ENCODE results near the gene CELF4. TPM values are rescaled to one million over a fixed set of nuclear protein-coding genes. Genes with fewer than 3 reads are reported as not detected.

CELF4 gene
- total and polyA plus RNA-seq, 10 of the 15 experiments (the other 5 are each of a cell fraction or from before 2014, with no cell fraction given): 0.03 to 0.32 TPM; not detected in 8

DNA sequence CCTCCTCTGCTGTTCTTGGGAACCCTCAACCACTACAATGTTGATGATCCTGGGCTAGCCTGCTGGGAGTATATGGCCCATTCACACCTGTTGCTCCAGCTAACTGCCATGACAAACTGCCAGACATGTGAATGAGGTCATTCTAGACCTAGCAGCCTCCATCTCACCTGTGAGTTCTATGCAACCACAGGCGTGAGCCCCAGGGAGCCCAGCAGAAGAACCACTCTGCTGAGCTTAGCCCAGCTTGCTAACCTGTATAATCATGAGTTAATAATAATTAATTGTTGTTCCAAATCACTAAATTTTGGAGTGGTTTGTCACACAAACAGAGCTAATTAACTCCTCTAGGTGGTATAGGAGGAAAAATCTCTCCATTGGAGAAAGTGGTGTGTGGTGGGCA is 24.7 kb upstream of the CELF4 start (continued):
- TF ChIP-seq, protein P1, sequence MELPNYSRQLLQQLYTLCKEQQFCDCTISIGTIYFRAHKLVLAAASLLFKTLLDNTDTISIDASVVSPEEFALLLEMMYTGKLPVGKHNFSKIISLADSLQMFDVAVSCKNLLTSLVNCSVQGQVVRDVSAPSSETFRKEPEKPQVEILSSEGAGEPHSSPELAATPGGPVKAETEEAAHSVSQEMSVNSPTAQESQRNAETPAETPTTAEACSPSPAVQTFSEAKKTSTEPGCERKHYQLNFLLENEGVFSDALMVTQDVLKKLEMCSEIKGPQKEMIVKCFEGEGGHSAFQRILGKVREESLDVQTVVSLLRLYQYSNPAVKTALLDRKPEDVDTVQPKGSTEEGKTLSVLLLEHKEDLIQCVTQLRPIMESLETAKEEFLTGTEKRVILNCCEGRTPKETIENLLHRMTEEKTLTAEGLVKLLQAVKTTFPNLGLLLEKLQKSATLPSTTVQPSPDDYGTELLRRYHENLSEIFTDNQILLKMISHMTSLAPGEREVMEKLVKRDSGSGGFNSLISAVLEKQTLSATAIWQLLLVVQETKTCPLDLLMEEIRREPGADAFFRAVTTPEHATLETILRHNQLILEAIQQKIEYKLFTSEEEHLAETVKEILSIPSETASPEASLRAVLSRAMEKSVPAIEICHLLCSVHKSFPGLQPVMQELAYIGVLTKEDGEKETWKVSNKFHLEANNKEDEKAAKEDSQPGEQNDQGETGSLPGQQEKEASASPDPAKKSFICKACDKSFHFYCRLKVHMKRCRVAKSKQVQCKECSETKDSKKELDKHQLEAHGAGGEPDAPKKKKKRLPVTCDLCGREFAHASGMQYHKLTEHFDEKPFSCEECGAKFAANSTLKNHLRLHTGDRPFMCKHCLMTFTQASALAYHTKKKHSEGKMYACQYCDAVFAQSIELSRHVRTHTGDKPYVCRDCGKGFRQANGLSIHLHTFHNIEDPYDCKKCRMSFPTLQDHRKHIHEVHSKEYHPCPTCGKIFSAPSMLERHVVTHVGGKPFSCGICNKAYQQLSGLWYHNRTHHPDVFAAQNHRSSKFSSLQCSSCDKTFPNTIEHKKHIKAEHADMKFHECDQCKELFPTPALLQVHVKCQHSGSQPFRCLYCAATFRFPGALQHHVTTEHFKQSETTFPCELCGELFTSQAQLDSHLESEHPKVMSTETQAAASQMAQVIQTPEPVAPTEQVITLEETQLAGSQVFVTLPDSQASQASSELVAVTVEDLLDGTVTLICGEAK (IDR thresholded peaks at IDR 0.05; ENCODE audit: borderline replicate concordance): no peak
- TF ChIP-seq LARP7 (IDR thresholded peaks at IDR 0.05) (no peak), FOXK2 (IDR thresholded peaks at IDR 0.05) (no peak), HDAC6 (IDR thresholded peaks at IDR 0.05; ENCODE audit: unreplicated experiment) (no peak), ASH2L (IDR thresholded peaks at IDR 0.05; ENCODE audit: borderline replicate concordance, low read depth) (no peak), ZNF274 (IDR thresholded peaks at IDR 0.05; ENCODE audit: insufficient read depth, insufficient read length) (no peak)
- TF ChIP-seq, protein P2, sequence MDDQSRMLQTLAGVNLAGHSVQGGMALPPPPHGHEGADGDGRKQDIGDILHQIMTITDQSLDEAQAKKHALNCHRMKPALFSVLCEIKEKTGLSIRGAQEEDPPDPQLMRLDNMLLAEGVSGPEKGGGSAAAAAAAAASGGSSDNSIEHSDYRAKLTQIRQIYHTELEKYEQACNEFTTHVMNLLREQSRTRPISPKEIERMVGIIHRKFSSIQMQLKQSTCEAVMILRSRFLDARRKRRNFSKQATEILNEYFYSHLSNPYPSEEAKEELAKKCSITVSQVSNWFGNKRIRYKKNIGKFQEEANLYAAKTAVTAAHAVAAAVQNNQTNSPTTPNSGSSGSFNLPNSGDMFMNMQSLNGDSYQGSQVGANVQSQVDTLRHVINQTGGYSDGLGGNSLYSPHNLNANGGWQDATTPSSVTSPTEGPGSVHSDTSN (IDR thresholded peaks at IDR 0.05; ENCODE audit: insufficient replicate concordance, low read depth, low read length): no peak

DNA sequence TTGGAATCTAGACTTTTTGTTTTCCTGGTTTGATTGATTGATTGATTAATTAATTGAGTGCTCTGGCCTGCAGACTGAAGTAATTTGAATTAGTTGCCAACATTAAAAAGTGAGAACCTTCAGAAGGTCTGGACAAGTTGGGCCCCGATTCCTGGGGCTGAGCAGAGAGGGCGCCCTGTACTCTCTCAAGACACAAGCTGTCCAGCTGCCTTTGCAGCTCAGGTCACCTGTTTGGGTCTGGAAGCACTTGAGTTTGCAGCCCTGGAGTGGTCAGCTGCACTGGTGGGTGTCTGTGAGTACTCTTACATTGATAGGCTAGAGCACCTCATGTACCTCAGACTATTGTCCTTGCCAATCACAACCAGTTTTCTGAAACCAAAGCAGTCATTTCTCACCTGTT is 22.7 kb upstream of the CELF4 start:
- FAIRE-seq: no peak
- TF ChIP-seq CHD2 (IDR thresholded peaks at IDR 0.05; ENCODE audit: borderline replicate concordance, low read depth, low read length) (no peak), CBX3 (IDR thresholded peaks at IDR 0.05; ENCODE audit: borderline replicate concordance, low read depth) (no peak), CHD4 (IDR thresholded peaks at IDR 0.05) (no peak), POU2F2 (IDR thresholded peaks at IDR 0.05; ENCODE audit: borderline replicate concordance, low read depth, low read length) (no peak), SRF (IDR thresholded peaks at IDR 0.05; ENCODE audit: low read depth in 2 of 2, low read length in 2 of 2) (no peak), NR2C2 (IDR thresholded peaks at IDR 0.05; ENCODE audit: borderline replicate concordance, control insufficient read depth, insufficient read length, low read depth) (no peak), PAX8 (IDR thresholded peaks at IDR 0.05) (no peak), WRNIP1 (IDR thresholded peaks at IDR 0.05; ENCODE audit: borderline replicate concordance, low read depth, low read length) (no peak)
- TF ChIP-seq, protein P3, sequence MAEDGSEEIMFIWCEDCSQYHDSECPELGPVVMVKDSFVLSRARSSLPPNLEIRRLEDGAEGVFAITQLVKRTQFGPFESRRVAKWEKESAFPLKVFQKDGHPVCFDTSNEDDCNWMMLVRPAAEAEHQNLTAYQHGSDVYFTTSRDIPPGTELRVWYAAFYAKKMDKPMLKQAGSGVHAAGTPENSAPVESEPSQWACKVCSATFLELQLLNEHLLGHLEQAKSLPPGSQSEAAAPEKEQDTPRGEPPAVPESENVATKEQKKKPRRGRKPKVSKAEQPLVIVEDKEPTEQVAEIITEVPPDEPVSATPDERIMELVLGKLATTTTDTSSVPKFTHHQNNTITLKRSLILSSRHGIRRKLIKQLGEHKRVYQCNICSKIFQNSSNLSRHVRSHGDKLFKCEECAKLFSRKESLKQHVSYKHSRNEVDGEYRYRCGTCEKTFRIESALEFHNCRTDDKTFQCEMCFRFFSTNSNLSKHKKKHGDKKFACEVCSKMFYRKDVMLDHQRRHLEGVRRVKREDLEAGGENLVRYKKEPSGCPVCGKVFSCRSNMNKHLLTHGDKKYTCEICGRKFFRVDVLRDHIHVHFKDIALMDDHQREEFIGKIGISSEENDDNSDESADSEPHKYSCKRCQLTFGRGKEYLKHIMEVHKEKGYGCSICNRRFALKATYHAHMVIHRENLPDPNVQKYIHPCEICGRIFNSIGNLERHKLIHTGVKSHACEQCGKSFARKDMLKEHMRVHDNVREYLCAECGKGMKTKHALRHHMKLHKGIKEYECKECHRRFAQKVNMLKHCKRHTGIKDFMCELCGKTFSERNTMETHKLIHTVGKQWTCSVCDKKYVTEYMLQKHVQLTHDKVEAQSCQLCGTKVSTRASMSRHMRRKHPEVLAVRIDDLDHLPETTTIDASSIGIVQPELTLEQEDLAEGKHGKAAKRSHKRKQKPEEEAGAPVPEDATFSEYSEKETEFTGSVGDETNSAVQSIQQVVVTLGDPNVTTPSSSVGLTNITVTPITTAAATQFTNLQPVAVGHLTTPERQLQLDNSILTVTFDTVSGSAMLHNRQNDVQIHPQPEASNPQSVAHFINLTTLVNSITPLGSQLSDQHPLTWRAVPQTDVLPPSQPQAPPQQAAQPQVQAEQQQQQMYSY (CRISPR knock-in tag; IDR thresholded peaks at IDR 0.05): no peak

More for the DNA sequence above, 22.7 kb upstream of the CELF4 start:
- Histone ChIP-seq H3K4me1 (ENCODE audit: control insufficient read depth, insufficient read depth, low read length) (no peaks in the 10 kb centered on the region), H3K9ac (ENCODE audit: control insufficient read depth, insufficient read depth, low read length) (no peak overlapping the region), H3K27ac (ENCODE audit: control insufficient read depth, insufficient read depth) (no peak overlapping the region), H3K9me3 (replicated peaks; ENCODE audit: control insufficient read depth, insufficient read depth, low read length) (no peaks in the 10 kb centered on the region), H3K4me3 (no peak overlapping the region), H3K79me2 (ENCODE audit: control insufficient read depth, insufficient read depth, low read length) (no peaks in the 10 kb centered on the region), H3K27me3 (replicated peaks in 1 of 2; ENCODE audit: control insufficient read depth in 2 of 2, insufficient read depth in 2 of 2, low read length in 1 of 2) (0 out of 4 replicates have a peak, but pooled peaks cover 0 to 2% of the 10 kb centered on the region in 2 experiments), H2AFZ (ENCODE audit: control insufficient read depth, low read depth, low read length) (no peak overlapping the region), H4K20me1 (ENCODE audit: control insufficient read depth, insufficient read depth) (no peaks in the 10 kb centered on the region), H3K36me3 (ENCODE audit: control insufficient read depth in 2 of 2, insufficient read depth in 2 of 2, low read length in 1 of 2) (no peaks in the 10 kb centered on the region), H3K4me2 (ENCODE audit: control insufficient read depth, insufficient read depth) (no peak overlapping the region)
- SMC1A ChIA-PET (ENCODE audit: uncharacterized antibody, unreplicated experiment): no interaction called here
- DNase-seq (ENCODE audit: low read depth, low spot score) (no peak), ATAC-seq (no peak)
- RAD21 ChIA-PET (ENCODE audit: unreplicated experiment): no interaction called here
- no TSS peak for BruUV-seq (replicated peaks)
- POLR2A ChIA-PET: no interaction called here
- 17% methylated on average over 2 of the region's 2 CpGs for WGBS (ENCODE audit: insufficient coverage, insufficient replicate concordance, low lambda C conversion rate, missing lambda C conversion rate)
- in situ Hi-C loops (cut with MboI): no loop called here
- intact Hi-C loops (cut with micrococcal nuclease; ENCODE audit: unreplicated experiment): no loop called here
- CTCF ChIA-PET: interaction anchor here (1.0 kb wide), 1 partner anchor 12 kb away, joined by 3 read pairs; no protein-coding TSS in a partner anchor

Measured in GM12878 (cell line).